ENCODE measurements around the gene HOMER2.

HOMER2 gene

DNA sequence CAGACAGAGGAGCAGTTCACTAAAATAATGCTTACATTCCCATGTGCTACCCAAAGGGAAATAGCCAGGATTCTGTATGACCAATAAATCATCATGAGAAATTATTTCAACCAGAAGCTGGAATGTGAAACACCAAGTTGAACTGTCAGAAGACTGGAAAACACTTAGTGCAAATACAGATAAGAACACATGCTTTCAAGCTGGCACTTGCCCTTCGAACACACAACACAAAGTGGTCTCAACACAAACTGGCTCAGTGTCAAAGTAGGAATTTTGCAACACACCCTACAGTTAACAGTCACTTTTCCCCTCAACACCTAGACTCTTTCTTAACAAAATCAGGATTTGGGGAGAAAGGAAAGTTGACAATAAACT lies 148.0 kb downstream of the HOMER2 start:
- in situ Hi-C loops (cut with HindIII; ENCODE audit: low sequenced_read_pairs) = no loop called here
- DNase-seq (ENCODE audit: low read depth, low spot score) = no peak
- TF ChIP-seq, protein P1, sequence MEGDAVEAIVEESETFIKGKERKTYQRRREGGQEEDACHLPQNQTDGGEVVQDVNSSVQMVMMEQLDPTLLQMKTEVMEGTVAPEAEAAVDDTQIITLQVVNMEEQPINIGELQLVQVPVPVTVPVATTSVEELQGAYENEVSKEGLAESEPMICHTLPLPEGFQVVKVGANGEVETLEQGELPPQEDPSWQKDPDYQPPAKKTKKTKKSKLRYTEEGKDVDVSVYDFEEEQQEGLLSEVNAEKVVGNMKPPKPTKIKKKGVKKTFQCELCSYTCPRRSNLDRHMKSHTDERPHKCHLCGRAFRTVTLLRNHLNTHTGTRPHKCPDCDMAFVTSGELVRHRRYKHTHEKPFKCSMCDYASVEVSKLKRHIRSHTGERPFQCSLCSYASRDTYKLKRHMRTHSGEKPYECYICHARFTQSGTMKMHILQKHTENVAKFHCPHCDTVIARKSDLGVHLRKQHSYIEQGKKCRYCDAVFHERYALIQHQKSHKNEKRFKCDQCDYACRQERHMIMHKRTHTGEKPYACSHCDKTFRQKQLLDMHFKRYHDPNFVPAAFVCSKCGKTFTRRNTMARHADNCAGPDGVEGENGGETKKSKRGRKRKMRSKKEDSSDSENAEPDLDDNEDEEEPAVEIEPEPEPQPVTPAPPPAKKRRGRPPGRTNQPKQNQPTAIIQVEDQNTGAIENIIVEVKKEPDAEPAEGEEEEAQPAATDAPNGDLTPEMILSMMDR (IDR thresholded peaks at IDR 0.05; ENCODE audit: low read depth, low read length) = no peak
- no peak overlapping the region for H3K4me3 ChIP-seq (ENCODE audit: low read depth, low read length)

DNA sequence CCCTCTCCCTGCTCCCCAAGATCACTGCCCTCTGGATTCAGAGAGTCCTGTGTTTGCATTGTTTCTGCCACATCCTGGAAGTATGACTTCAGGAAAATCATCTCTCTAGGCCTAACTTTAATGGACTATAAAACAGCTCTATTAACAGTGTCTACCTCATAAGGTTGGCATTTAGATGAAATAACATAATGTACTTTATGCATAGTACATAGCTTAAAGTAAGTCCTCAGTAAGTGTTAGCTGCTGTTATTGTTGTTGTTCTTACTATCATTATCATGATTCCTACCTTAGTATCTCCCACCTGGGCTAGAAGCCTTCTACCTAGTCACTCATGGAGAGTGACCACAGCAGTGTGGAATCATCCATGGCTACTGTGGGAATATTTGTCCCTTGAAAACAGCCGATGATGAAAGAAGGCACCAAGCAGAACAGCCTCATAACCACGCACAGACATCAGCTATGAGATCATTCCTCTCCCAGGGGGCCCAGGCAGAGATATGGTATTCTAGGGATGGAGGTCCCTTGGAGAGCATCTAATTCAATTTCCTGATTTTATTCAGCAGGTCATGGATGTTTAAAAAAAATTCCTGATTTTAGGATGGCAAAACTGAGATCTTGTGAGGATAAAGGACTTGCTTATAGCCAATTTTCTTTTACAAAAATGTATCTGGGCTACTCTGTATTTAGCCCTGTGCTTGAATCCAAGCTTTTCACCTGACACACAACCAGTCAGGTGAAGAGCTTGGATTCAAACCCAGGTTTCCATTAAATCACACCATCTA lies 148.5 kb downstream of the HOMER2 start:
- TF ChIP-seq, protein P1 (IDR thresholded peaks at IDR 0.05; ENCODE audit: low read depth, low read length) = no peak
- in situ Hi-C loops (cut with HindIII; ENCODE audit: low sequenced_read_pairs) = no loop called here
- no peak for DNase-seq (ENCODE audit: low read depth, low spot score)
- H3K4me3 ChIP-seq (ENCODE audit: low read depth, low read length) = no peak overlapping the region

DNA sequence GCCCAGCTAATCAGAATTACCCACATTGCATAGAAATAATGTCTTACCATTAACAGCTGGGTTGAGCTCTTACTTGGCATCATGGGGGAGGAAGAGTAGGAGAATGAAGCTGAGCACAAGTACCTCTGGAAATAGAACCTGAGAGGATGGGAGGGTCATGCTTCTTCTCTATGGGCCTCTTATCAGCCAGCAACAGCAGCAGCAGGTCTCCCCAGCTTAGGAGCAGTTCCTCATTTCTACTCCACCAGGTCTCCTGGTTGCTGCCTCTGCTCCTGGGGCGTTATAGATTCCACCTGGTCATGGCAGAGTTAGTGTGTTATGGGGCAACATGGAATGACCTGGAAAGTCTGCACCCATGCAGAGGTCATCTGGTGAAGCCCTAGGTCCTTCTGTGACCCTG lies 150.0 kb downstream of the HOMER2 start:
- no peak for DNase-seq (ENCODE audit: low read depth, low spot score)
- TF ChIP-seq, protein P1 (IDR thresholded peaks at IDR 0.05; ENCODE audit: low read depth, low read length) = no peak
- H3K4me3 ChIP-seq (ENCODE audit: low read depth, low read length) = no peak overlapping the region
- in situ Hi-C loops (cut with HindIII; ENCODE audit: low sequenced_read_pairs) = no loop called here

DNA sequence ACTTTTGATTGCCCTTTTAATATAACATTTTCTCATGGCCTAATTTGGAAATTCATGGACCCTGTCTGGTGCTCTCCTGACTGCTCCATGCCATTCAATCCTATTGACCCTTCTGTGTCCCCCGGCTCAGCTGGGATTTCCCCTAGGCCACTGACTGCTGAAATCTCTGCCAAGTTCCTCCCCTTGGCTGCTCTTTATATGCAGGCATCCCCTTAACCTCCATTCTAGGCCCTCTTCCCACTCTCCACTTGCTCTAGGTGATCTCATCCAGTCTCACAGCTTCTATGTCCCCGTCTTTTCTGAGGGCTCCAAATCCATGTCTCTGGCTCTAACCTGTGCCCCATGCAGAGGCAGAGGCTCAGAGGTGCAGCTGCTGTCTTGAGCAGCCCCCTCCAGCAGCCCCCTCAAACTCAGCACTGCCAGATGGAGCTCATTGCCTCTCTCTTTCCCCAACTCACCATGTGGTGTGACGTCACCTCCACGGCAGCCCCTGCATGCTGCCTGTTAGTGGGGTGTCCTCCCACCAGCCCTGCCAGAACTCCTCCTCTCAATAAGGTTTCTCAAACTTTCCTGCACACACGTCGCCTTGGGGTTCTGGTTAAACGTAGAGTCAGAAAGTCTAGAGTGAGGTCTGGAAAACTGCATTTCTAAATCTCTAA lies 153.2 kb downstream of the HOMER2 start:
- in situ Hi-C loops (cut with HindIII; ENCODE audit: low sequenced_read_pairs) = no loop called here
- DNase-seq (ENCODE audit: low read depth, low spot score) = no peak
- H3K4me3 ChIP-seq (ENCODE audit: low read depth, low read length) = no peak overlapping the region
- TF ChIP-seq, protein P1 (IDR thresholded peaks at IDR 0.05; ENCODE audit: low read depth, low read length) = no peak

Data from astrocyte of the spinal cord (primary cell).